Stimulated activated CD8-positive, alpha-beta memory T cell treated with anti-CD3 and anti-CD28 coated beads, Interleukin-15, amount 100 ng/mL, for 1 hour (primary cell): ENCODE results near the gene IKZF3.
"Not testable (repeated sequence)": the region's sequence is repeated elsewhere in the genome, so short reads cannot be mapped to it uniquely, and the experiment has no call there.

Source experiments
- DNase-seq: peaks from one replicate; pipeline ENCODE4 v3.0.0-alpha.2; 2020; ENCODE audit warnings: low read depth

IKZF3 gene

GRCh38 chr17:39863918-39864746 lies at the start of gene IKZF3:
TSS of gene IKZF3 (minus strand) at chr17:39864312. CDS start at chr17:39864126, 186 bp downstream.
- peak; percentile 57 for DNase-seq

- DNase-seq: no peak
Measured at GRCh38 chr17:39908789-39909352, 44.8 kb upstream of the IKZF3 start.

DNA sequence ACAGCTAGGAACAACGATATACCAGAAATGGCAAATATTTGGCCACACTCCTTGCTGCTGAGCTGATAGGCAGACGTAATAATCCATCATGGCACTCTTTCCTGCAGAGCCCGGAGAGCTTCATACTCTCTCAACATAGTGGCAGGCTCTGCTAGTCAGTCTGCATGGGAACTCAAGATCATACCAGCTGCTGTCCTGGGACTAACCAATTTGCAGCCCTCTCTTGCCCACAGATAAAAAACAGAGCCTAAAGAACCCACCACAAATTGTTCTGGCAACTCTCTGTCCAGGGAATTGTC lies 40.8 kb upstream of the IKZF3 start:
- no peak for DNase-seq

GRCh38 chr17:39903158-39903884 lies 39.2 kb upstream of the IKZF3 start:
- no peak for DNase-seq

- DNase-seq: not testable (repeated sequence)
Measured at GRCh38 chr17:39902027-39902426, 37.9 kb upstream of the IKZF3 start.

- DNase-seq: no peak
Measured at GRCh38 chr17:39899215-39899614, 35.1 kb upstream of the IKZF3 start.

DNA sequence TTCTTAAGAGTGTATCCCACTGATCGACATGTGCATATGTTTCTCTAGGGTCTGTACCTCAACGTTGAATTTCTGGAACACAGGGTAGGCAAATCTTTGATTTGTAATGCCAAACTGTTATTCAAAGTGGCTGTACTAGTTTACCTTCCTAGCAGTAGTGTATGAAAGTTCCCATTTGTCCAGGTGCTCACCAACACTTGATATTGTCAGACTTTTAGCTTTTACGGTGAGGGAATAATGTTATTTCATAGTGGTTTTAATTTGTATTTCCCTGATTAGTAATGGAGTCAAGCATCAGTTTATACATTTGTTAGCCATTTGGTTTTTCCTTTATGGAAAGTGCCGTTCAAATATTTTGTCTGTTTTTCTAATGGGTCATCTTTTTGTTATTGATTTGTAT lies 34.0 kb upstream of the IKZF3 start:
- no peak for DNase-seq

- no peak for DNase-seq
Measured at GRCh38 chr17:39894681-39895376, 30.7 kb upstream of the IKZF3 start.

GRCh38 chr17:39889200-39889599 lies 25.1 kb upstream of the IKZF3 start:
- no peak for DNase-seq

DNA sequence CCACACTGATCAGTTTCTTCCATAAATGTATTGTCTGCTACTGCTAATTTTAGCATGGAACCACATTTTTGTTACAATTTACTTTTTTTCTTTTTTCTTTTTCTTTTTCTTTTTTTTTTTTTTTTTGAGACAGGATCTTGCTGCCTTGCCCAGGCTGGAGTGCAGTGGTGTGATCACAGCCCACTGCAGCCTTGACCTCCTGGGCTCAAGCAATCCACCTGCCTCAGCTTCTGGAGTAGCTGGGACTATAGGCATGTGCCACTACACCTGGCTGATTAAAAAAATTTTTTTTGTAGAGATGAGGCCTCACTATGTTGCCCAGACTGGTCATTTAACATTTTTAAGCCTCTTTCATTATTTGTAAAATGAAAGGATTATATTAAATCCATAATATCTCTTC lies 23.0 kb upstream of the IKZF3 start:
- DNase-seq: no peak

- DNase-seq: not testable (repeated sequence)
Measured at GRCh38 chr17:39886102-39886501, 22.0 kb upstream of the IKZF3 start.

GRCh38 chr17:39872751-39873150 lies 8.6 kb upstream of the IKZF3 start:
- DNase-seq: no peak

DNA sequence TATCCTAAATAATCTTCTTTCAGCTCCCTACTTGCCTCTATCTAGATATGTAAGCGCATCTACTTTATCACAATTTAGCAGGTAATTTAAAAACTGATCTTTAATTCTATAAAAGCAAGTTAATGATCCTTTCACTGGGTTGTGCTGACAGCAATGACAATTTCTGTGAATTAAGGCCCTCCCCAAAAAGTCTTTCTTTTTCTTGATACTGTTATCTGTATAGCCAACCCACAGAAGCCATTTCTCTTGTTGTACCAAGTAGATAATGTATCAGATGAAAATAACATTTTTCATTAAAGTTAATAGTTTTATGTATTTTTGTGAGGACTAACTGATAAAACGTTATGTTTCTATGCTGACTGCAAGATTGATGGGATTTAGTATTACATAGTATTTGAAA lies 7.7 kb upstream of the IKZF3 start:
- DNase-seq: no peak

DNA sequence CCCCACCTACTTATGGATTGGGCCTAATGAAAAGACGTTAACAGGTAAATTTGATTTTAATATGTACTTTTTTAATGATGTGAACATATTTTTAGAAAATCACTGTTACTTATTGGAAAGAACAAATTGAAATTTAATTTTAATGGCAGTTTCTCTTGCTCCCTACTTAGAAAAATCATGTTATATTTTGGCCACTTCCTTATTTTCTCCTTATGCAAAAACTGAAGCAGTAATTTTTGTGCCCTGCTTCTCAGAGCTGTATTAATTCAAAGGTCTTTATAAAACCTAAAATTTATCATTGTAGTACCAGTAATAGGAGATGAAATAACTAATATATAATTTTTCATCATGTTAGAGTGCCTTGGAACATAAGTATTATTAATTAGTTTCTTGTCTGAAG lies 6.7 kb upstream of the IKZF3 start:
- no peak for DNase-seq

GRCh38 chr17:39868554-39868942 lies 4.4 kb upstream of the IKZF3 start:
- no peak for DNase-seq

GRCh38 chr17:39867880-39868553 lies 3.9 kb upstream of the IKZF3 start, which contains the start of gene ZPBP2:
TSS of gene ZPBP2 (plus strand) at chr17:39868202. CDS start at chr17:39868355, 153 bp downstream.
- DNase-seq: no peak

- DNase-seq: no peak
Measured at GRCh38 chr17:39867084-39867879, 3.2 kb upstream of the IKZF3 start.

DNA sequence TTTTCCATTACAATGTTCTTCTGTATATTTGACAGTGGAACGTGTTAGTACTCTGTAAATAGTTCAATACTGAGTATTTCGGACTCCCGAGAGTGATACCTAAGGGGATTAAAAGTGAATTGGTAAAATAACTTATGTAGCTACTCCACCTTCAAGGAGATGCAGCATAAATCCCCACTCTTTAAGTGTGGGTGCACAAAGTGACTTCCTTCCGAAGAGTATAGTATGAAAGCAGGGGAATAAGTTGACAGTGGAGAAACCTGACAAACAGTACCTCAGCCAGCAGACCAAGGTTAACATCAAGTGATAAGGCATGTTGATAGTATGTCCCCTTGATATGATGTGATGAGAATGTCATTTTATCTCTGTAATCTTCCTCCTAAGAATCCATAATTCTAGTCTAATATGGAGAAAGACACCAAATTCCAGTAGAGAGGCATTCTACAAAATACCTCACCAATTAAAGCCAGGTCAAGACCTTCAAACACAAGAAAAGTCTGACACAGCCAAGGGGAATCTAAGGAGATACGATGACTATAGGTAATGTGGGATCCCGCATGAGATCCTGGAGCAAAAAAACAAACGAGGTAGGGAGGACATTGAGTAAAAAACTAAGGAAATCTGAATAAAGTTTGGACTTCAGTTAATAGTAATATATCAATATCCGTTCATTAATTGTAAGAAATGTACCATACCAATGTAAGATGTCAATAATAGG lies 2.1 kb upstream of the IKZF3 start:
- no peak for DNase-seq

GRCh38 chr17:39863244-39863917 lies 731 bp downstream of the IKZF3 start:
- no peak for DNase-seq

DNA sequence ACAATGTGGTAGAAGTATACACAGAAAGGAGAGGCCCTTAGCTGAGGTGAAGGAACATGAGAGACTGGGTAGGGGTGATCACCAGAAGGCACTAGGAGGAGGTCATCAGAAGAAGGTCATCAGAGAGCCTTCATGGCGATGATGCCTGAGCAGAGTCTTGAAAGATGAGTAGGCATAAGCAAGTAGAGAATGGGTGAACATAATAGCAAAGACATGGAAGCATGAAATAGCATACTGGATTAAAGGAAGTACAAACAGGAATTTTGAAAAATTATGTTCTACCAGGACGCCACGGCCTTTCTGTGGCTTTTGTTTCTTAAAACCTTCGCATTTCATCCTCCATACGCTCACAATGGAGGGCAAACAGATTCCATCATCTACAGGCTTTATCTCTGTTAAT lies 2.9 kb downstream of the IKZF3 start:
- no peak for DNase-seq
